Osteoblast (primary cell): Measurements from ENCODE around the gene BOLA2B. TPM values are rescaled to one million over a fixed set of nuclear protein-coding genes. Genes with fewer than 3 reads are reported as not detected.

Experiments used
- DNase-seq: peaks from one replicate; pipeline ENCODE4 v3.0.0; 2011; ENCODE audit warnings: low spot score, mixed read lengths; ENCODE audit not compliant: insufficient read length; ENCODE audit errors: missing footprints
- H2AFZ ChIP-seq: 2 replicates; pipeline ENCODE4 v1.6.0; 2011; ENCODE audit warnings: mild to moderate bottlenecking, low read length
- H3K27ac ChIP-seq: 2 replicates; pipeline ENCODE4 v1.5.1; 2011; ENCODE audit warnings: mild to moderate bottlenecking, low read depth, low read length, moderate library complexity
- H3K27me3 ChIP-seq: 2 replicates; pipeline ENCODE4 v1.6.0; 2012; ENCODE audit warnings: mild to moderate bottlenecking, control low read depth, inconsistent platforms, low read length, moderate library complexity; ENCODE audit not compliant: insufficient read depth
- H3K36me3 ChIP-seq: 2 replicates; pipeline ENCODE4 v1.5.1; 2011; ENCODE audit warnings: mild to moderate bottlenecking, low read length, control low read depth, moderate library complexity; ENCODE audit not compliant: insufficient read depth
- H3K4me1 ChIP-seq: 2 replicates; pipeline ENCODE4 v1.5.1; 2011; ENCODE audit warnings: mild to moderate bottlenecking, low read length, control low read depth, moderate library complexity; ENCODE audit not compliant: insufficient read depth
- H3K4me2 ChIP-seq: 2 replicates; pipeline ENCODE4 v1.6.0; 2011; ENCODE audit warnings: mild to moderate bottlenecking, low read length; ENCODE audit not compliant: insufficient read depth
- H3K4me3 ChIP-seq: fragments of 200-600 bp; sonication (generic); 3 replicates; pipeline ENCODE4 v1.5.1; 2012; ENCODE audit warnings: mild to moderate bottlenecking, low read length, inconsistent platforms; ENCODE audit not compliant: insufficient read depth
- H3K79me2 ChIP-seq: 2 replicates; pipeline ENCODE4 v1.6.0; 2012; ENCODE audit warnings: mild to moderate bottlenecking, low read length, control low read depth, inconsistent platforms; ENCODE audit not compliant: insufficient read depth
- H3K9me3 ChIP-seq: 2 replicates; pipeline ENCODE4 v1.5.1; 2011; ENCODE audit warnings: low read depth, low read length, control low read depth
- H4K20me1 ChIP-seq: 2 replicates; pipeline ENCODE4 v1.6.0; 2012; ENCODE audit warnings: mild to moderate bottlenecking, low read length, control low read depth; ENCODE audit not compliant: insufficient read depth
- CTCF ChIP-seq: IDR thresholded peaks from 2 replicates; pipeline ENCODE4 v1.5.1; 2011; ENCODE audit warnings: mild to moderate bottlenecking, low read depth, low read length, moderate library complexity; ENCODE audit errors: extremely low read depth
- total RNA-seq: library from RNA; depleted of rRNA; stranded (reverse); fragments of >200 nt; gene quantifications from 2 replicates; pipeline ENCODE4 v1.2.3, GENCODE V29; 2012

Gene BOLA2B
- total RNA-seq, 1 donor: 64.8 TPM

DNA sequence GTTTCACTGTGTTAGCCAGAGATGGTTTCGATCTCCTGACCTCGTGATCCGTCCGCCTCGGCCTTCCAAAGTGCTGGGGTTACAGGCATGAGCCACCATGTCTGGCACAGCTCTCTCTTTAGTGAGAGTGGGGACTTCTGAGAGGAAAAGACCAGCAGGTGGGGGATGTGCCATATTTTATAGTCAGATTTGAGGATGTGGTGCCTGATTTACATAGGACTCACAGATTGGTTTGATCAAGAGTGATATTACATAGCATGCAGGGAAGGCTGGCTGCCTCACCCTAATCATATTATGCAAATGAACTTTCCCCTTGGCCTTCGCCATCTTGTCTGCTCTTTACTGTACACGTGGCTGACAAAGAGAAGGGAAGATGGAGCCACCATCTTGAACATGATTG, 42.4 kb downstream of the BOLA2B start:
- H2AFZ ChIP-seq: no peak overlapping the region
- no peaks in the 10 kb centered on the region for H3K27me3 ChIP-seq
- no peaks in the 10 kb centered on the region for H3K4me1 ChIP-seq
- H3K79me2 ChIP-seq: no peaks in the 10 kb centered on the region
- TF ChIP-seq CTCF: no peak
- no peaks in the 10 kb centered on the region for H3K9me3 ChIP-seq
- H4K20me1 ChIP-seq: no peaks in the 10 kb centered on the region
- H3K36me3 ChIP-seq: no peaks in the 10 kb centered on the region
- no peak overlapping the region for H3K4me2 ChIP-seq
- no peak for DNase-seq
- H3K27ac ChIP-seq: no peak overlapping the region
- no peak overlapping the region for H3K4me3 ChIP-seq

- H3K4me3 ChIP-seq: no peak overlapping the region
- H2AFZ ChIP-seq: no peak overlapping the region
- TF ChIP-seq CTCF: no peak
- no peaks in the 10 kb centered on the region for H3K4me1 ChIP-seq
- H3K36me3 ChIP-seq: no peaks in the 10 kb centered on the region
- H3K4me2 ChIP-seq: no peak overlapping the region
- no peaks in the 10 kb centered on the region for H3K9me3 ChIP-seq
- no peak overlapping the region for H3K27ac ChIP-seq
- no peaks in the 10 kb centered on the region for H4K20me1 ChIP-seq
- DNase-seq: no peak
- no peaks in the 10 kb centered on the region for H3K79me2 ChIP-seq
- no peaks in the 10 kb centered on the region for H3K27me3 ChIP-seq
These were observed 44.1 kb downstream of the BOLA2B start for GRCh38 chr16:30149250-30149930.

DNA sequence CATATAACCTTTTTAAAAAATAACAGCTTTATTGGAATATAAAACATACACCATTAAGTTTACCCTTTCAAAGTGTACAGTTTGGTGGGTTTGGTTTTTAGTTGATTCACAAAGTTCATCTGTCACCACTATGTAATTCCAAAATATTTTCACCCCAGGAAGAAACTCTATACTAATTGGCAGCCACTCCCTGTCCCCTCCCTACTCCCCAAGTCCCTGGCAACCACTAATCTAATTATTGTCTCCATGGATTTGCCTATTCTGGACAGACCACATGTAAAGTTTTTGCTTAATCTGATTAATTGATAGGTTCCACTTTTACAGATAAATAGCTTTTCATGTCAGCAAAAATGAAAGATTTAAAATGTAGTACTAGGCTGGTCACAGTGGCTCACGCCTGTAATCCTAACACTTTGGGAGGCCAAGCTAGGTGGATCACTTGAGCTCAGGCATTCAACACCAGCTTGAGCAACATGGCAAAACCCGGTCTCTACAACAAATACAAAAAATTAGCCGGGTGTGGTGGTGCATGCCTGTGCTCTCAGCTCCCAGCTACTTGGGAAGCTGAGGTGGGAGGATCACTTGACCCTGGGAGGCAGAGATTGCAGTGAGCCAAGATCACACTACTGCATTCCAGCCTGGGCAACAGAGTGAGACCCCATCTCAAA, 45.5 kb downstream of the BOLA2B start:
- Histone ChIP-seq H4K20me1 (no peaks in the 10 kb centered on the region), H3K4me1 (no peaks in the 10 kb centered on the region), H3K4me2 (no peak overlapping the region), H3K27me3 (no peaks in the 10 kb centered on the region), H2AFZ (no peak overlapping the region), H3K9me3 (no peaks in the 10 kb centered on the region), H3K79me2 (no peaks in the 10 kb centered on the region), H3K27ac (no peak overlapping the region), H3K4me3 (no peak overlapping the region), H3K36me3 (no peaks in the 10 kb centered on the region)
- DNase-seq: no peak
- TF ChIP-seq CTCF: no peak

GRCh38 chr16:30145657-30146056, 47.8 kb downstream of the BOLA2B start:
- Histone ChIP-seq H3K4me2 (no peak overlapping the region), H2AFZ (no peak overlapping the region), H3K79me2 (no peaks in the 10 kb centered on the region), H3K36me3 (no peaks in the 10 kb centered on the region), H4K20me1 (no peaks in the 10 kb centered on the region), H3K27me3 (no peaks in the 10 kb centered on the region), H3K27ac (no peak overlapping the region), H3K4me3 (no peak overlapping the region), H3K4me1 (no peaks in the 10 kb centered on the region), H3K9me3 (no peaks in the 10 kb centered on the region)
- TF ChIP-seq CTCF: no peak
- no peak for DNase-seq
